Kidney (tissue), 14 donors: ENCODE data around the gene MDN1. TPM values are rescaled to one million over a fixed set of nuclear protein-coding genes. Genes with fewer than 3 reads are reported as not detected.

Source experiments
- DNase-seq, 5 donors: peaks; one replicate each; pipeline ENCODE4 v3.0.0-alpha.2; 2013 to 2020
- FAIRE-seq: peaks from 2 replicates; lab custom pipeline; 2012; peaks lifted over from hg19 to GRCh38; lab: Jason Lieb, UNC
- H3K27ac ChIP-seq, 2 donors: one replicate each; pipeline ENCODE4 v1.7.0; 2013; ENCODE audit warnings: low read depth in 2 of 2, low read length in 2 of 2, inconsistent platforms in 1 of 2
- H3K27me3 ChIP-seq: one replicate; pipeline ENCODE4 v1.7.1; 2013; ENCODE audit warnings: low read length, inconsistent platforms; ENCODE audit not compliant: control insufficient read depth, insufficient read depth
- H3K36me3 ChIP-seq, 3 donors: one replicate each; pipeline versions ENCODE4 v1.7.0 to v1.7.1; 2013; ENCODE audit warnings: low read length in 3 of 3, control low read depth in 1 of 3, inconsistent platforms in 1 of 3; ENCODE audit not compliant: insufficient read depth in 3 of 3, control insufficient read depth in 2 of 3
- H3K4me1 ChIP-seq, 3 donors: one replicate each; pipeline versions ENCODE4 v1.7.0 to v1.7.1; 2013; ENCODE audit warnings: low read length in 3 of 3, inconsistent platforms in 1 of 3, low read depth in 1 of 3; ENCODE audit not compliant: control insufficient read depth in 2 of 3, insufficient read depth in 2 of 3
- H3K4me3 ChIP-seq, 3 donors: one replicate each; pipeline versions ENCODE4 v1.7.0 to v1.8.1; 2013; ENCODE audit warnings: low read length in 3 of 3, control low read depth in 1 of 3, inconsistent platforms in 1 of 3
- H3K9ac ChIP-seq, 3 donors: one replicate each; pipeline versions ENCODE4 v1.7.0 to v1.7.1; 2013; ENCODE audit warnings: low read length in 3 of 3, control low read depth in 1 of 3, inconsistent platforms in 1 of 3
- H3K9me3 ChIP-seq, 3 donors: one replicate each; pipeline versions ENCODE4 v1.7.0 to v1.7.1; 2013; ENCODE audit warnings: low read length in 3 of 3, control low read depth in 1 of 3, inconsistent platforms in 1 of 3; ENCODE audit not compliant: control insufficient read depth in 2 of 3, insufficient read depth in 1 of 3
- intact Hi-C: fragments of 100-400 bp; cut with DNase I; formaldehyde crosslinking; loops from one replicate; pipeline ENCODE4 v1.11.1; 2022
- polyA plus RNA-seq: library from polyadenylated mRNA; stranded (reverse); fragments of 350-450 nt; fragmentation: Illumina TruSeq; extraction: RNeasy Lipid Tissue Mini Kit (QIAGEN cat#74804); gene quantifications from one replicate; pipeline ENCODE4 v1.2.3, GENCODE V29; 2014; ENCODE audit warnings: low read depth, low replicate concordance; ENCODE audit not compliant: insufficient read depth
- total RNA-seq: library from RNA; stranded (reverse); fragmentation: NEBNext Ultra II Directional; extraction: Animal tissue kit (Norgen Biotek cat#: 25700); gene quantifications from one replicate; pipeline ENCODE4 v1.2.1, GENCODE V29; 2021
- TF ChIP-seq, protein P1 (sequence below): IDR thresholded peaks from 3 replicates; pipeline ENCODE4 v1.5.1; 2012; ENCODE audit warnings: mild to moderate bottlenecking, moderate library complexity, borderline replicate concordance; ENCODE audit not compliant: insufficient read depth; ENCODE audit errors: extremely low read depth
- donor health status: control.
- donor health status: control.
- donor health status: control.
- donor health status: control.
- donor health status: control.
- donor health status: DM: yes; HTN: yes; CAD: no.
- donor health status: Normal renal cell carcinoma (clear cell type).

The MDN1 gene
- total and polyA plus RNA-seq, 2 donors from 2014 or later = 19.4 to 34.9 TPM

- DNase-seq = peak in 3 of 5 donors; percentile 15 to 30 (median 27)
- no peaks in the 10 kb centered on the region for H3K4me1 ChIP-seq
- no peaks in the 10 kb centered on the region for H3K9me3 ChIP-seq
- FAIRE-seq = no peak
- no peak overlapping the region for H3K9ac ChIP-seq
- no peak overlapping the region for H3K4me3 ChIP-seq
- no peaks in the 10 kb centered on the region for H3K27me3 ChIP-seq
- TF ChIP-seq, protein P1, sequence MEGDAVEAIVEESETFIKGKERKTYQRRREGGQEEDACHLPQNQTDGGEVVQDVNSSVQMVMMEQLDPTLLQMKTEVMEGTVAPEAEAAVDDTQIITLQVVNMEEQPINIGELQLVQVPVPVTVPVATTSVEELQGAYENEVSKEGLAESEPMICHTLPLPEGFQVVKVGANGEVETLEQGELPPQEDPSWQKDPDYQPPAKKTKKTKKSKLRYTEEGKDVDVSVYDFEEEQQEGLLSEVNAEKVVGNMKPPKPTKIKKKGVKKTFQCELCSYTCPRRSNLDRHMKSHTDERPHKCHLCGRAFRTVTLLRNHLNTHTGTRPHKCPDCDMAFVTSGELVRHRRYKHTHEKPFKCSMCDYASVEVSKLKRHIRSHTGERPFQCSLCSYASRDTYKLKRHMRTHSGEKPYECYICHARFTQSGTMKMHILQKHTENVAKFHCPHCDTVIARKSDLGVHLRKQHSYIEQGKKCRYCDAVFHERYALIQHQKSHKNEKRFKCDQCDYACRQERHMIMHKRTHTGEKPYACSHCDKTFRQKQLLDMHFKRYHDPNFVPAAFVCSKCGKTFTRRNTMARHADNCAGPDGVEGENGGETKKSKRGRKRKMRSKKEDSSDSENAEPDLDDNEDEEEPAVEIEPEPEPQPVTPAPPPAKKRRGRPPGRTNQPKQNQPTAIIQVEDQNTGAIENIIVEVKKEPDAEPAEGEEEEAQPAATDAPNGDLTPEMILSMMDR = peak; percentile 33
- no peak overlapping the region for H3K27ac ChIP-seq
- intact Hi-C loops = no loop called here
- H3K36me3 ChIP-seq = peaks cover 5 to 19% (median 14%) of the 10 kb centered on the region in 3 donors
Measured at GRCh38 chr6:89792881-89793280, 26.7 kb downstream of the MDN1 start.

DNA sequence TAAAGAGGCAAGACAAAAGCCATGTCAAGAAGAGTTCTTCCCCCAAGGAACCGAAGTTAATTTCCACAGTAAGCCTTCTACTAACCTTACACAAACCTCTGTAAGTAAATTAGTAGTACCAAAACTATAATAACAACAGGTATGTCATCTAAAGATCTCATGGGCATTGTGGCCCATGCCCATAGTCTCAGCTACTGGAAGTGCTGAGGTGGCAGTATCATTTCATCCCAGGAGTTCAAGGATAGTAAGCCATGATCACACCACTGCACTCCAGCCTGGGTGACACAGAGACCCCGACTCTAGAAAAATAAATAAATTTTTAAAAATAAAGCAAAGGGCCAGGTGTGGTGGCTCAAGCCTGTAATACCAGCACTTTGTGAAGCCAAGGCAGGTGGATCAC, 29.2 kb downstream of the MDN1 start:
- H3K36me3 ChIP-seq = peaks cover 5 to 21% (median 19%) of the 10 kb centered on the region in 3 donors
- no peak overlapping the region for H3K27ac ChIP-seq
- no peak for FAIRE-seq
- TF ChIP-seq, protein P1 = no peak
- no peak overlapping the region for H3K9ac ChIP-seq
- no peaks in the 10 kb centered on the region for H3K27me3 ChIP-seq
- intact Hi-C loops = no loop called here
- DNase-seq = no peak
- H3K9me3 ChIP-seq = no peaks in the 10 kb centered on the region
- no peak overlapping the region for H3K4me3 ChIP-seq
- H3K4me1 ChIP-seq = no peaks in the 10 kb centered on the region

DNA sequence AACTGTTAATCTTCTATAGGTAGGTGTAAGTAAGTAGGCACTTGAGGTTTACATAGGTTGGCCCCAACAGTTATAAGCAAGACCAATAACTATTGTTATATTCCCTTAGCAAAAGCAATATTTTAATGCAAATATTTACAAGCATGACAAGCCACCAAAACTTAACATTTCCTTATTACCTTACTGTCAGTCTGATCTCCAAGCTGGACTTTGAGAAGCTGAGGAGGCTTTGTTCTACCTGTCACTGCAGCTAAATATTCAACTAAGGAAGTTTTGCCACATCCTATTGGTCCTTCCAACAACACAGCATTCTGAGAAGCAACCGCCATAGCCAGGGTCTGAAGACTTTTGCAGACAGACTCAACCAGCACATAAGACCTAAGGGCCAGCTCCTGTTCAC, 29.6 kb downstream of the MDN1 start:
- Histone ChIP-seq H3K27me3 (no peaks in the 10 kb centered on the region), H3K36me3 (peaks cover 5 to 22% (median 19%) of the 10 kb centered on the region in 3 donors), H3K9me3 (no peaks in the 10 kb centered on the region), H3K4me3 (no peak overlapping the region), H3K9ac (no peak overlapping the region), H3K4me1 (no peaks in the 10 kb centered on the region), H3K27ac (no peak overlapping the region)
- FAIRE-seq (no peak), DNase-seq (no peak)
- intact Hi-C loops = no loop called here
- TF ChIP-seq, protein P1 = no peak
